Type B pancreatic cell (in vitro differentiated cells): Measurements from ENCODE around the gene CREG2. TPM values are rescaled to one million over a fixed set of nuclear protein-coding genes. Genes with fewer than 3 reads are reported as not detected.

Experiments used
- DNase-seq: peaks from one replicate; pipeline ENCODE4 v3.0.0; 2021; ENCODE audit warnings: mixed read lengths; ENCODE audit not compliant: unreplicated experiment; ENCODE audit errors: extremely low spot score
- H3K27ac Mint-ChIP-seq: 2 replicates; pipeline ENCODE4 v1.8.0; 2021; ENCODE audit warnings: mild to moderate bottlenecking, mixed read lengths
- H3K27me3 Mint-ChIP-seq: 2 replicates; pipeline ENCODE4 v1.8.0; 2021; ENCODE audit warnings: mixed read lengths
- H3K36me3 Mint-ChIP-seq: 2 replicates; pipeline ENCODE4 v1.8.0; 2021; ENCODE audit warnings: mixed read lengths
- H3K4me1 Mint-ChIP-seq: one replicate; pipeline ENCODE4 v1.8.0; 2021; ENCODE audit warnings: mixed read lengths; ENCODE audit not compliant: unreplicated experiment
- H3K4me3 Mint-ChIP-seq: 2 replicates; pipeline ENCODE4 v1.8.0; 2021; ENCODE audit warnings: mild to moderate bottlenecking, mixed read lengths
- H3K9me3 Mint-ChIP-seq: 2 replicates; pipeline ENCODE4 v1.8.0; 2021; ENCODE audit warnings: mixed read lengths
- CTCF ChIP-seq: fragments of 200-600 bp; sonication (generic); conservative IDR thresholded peaks from 2 replicates; pipeline ENCODE4 v1.5.0; 2021; ENCODE audit warnings: antibody characterized with exemption, mild to moderate bottlenecking
- total RNA-seq: library from RNA; stranded (reverse); gene quantifications from 2 replicates; pipeline ENCODE4 v1.2.1, GENCODE V29; 2021; ENCODE audit warnings: low replicate concordance

CREG2 gene
- total RNA-seq, 1 donor from 2014 or later = 1.9 TPM

GRCh38 chr2:101337877-101338276, 49.4 kb downstream of the CREG2 start:
- Mint-ChIP-seq H3K27me3 (no peaks in the 10 kb centered on the region), H3K4me3 (no peak overlapping the region), H3K36me3 (no peaks in the 10 kb centered on the region), H3K27ac (peak overlapping the region; percentile 14), H3K4me1 (peaks cover 46% of the 10 kb centered on the region), H3K9me3 (no peaks in the 10 kb centered on the region)
- DNase-seq = no peak
- TF ChIP-seq CTCF = no peak

GRCh38 chr2:101332885-101333766, 54.2 kb downstream of the CREG2 start:
- Mint-ChIP-seq H3K36me3 (no peaks in the 10 kb centered on the region), H3K4me3 (no peak overlapping the region), H3K27ac (no peak overlapping the region), H3K27me3 (no peaks in the 10 kb centered on the region), H3K4me1 (peaks cover 26% of the 10 kb centered on the region), H3K9me3 (no peaks in the 10 kb centered on the region)
- no peak for TF ChIP-seq CTCF
- DNase-seq = no peak

GRCh38 chr2:101331202-101331601, 56.1 kb downstream of the CREG2 start:
- DNase-seq = no peak
- TF ChIP-seq CTCF = no peak
- Mint-ChIP-seq H3K4me1 (peaks cover 21% of the 10 kb centered on the region), H3K9me3 (no peaks in the 10 kb centered on the region), H3K36me3 (no peaks in the 10 kb centered on the region), H3K27me3 (no peaks in the 10 kb centered on the region), H3K27ac (peak overlapping the region; percentile 94), H3K4me3 (no peak overlapping the region)

GRCh38 chr2:101330253-101330933, 56.9 kb downstream of the CREG2 start:
- no peaks in the 10 kb centered on the region for H3K27me3 Mint-ChIP-seq
- DNase-seq = no peak
- TF ChIP-seq CTCF = no peak
- H3K4me1 Mint-ChIP-seq = peaks cover 21% of the 10 kb centered on the region
- no peaks in the 10 kb centered on the region for H3K9me3 Mint-ChIP-seq
- H3K36me3 Mint-ChIP-seq = no peaks in the 10 kb centered on the region
- H3K4me3 Mint-ChIP-seq = peak overlapping the region; percentile 55
- H3K27ac Mint-ChIP-seq = peak overlapping the region; percentile 94

GRCh38 chr2:101329026-101329425, 58.3 kb downstream of the CREG2 start:
- Mint-ChIP-seq H3K4me1 (peaks cover 21% of the 10 kb centered on the region), H3K9me3 (no peaks in the 10 kb centered on the region), H3K27me3 (no peaks in the 10 kb centered on the region), H3K36me3 (no peaks in the 10 kb centered on the region), H3K4me3 (no peak overlapping the region), H3K27ac (no peak overlapping the region)
- no peak for DNase-seq
- TF ChIP-seq CTCF = no peak
